HG02840 (cell line): ENCODE data around the gene NGFR.

Experiments used
- ATAC-seq: cut with Tn5 transposase; IDR thresholded peaks from one replicate; pipeline ENCODE4 v1.9.1; 2021; ENCODE audit warnings: mild to moderate bottlenecking, moderate library complexity, moderate number of reproducible peaks; ENCODE audit not compliant: unreplicated experiment, low FRiP score

The NGFR gene

DNA sequence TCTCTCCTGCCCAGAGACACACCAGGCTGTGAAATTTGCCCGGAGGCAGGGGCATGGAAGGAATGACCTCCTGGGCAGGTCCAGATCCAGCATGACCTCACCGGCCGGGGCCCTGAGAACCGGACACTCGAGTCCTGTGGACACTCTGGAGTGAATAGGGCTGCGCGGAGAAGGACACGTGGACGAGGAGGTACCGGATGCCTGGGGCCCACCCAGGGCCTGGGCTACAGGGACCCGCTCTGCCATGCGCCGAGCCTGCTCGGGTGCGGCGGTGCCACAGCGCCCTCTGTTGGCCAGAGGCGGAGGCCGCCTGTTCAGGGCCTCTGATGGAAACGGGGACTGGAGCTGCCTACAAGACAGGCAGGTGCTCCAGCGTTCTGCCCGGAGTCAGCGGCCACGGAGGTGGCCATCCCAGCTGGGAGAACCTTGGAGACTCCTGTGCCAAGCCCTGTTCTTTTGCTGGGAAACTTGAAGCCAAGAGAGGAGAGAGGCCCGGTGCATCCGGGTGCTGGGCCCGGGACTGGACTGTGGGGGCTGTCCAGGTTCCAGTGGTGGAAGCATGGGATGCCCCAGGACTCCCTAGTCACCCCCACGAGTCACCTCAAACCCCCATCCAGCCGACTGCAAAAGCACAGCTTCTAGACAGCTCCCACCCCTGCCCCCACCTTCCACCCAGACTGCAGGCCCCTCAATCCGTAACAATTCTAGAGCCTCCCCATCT lies 61.3 kb downstream of the NGFR start:
- ATAC-seq, result no peak

DNA sequence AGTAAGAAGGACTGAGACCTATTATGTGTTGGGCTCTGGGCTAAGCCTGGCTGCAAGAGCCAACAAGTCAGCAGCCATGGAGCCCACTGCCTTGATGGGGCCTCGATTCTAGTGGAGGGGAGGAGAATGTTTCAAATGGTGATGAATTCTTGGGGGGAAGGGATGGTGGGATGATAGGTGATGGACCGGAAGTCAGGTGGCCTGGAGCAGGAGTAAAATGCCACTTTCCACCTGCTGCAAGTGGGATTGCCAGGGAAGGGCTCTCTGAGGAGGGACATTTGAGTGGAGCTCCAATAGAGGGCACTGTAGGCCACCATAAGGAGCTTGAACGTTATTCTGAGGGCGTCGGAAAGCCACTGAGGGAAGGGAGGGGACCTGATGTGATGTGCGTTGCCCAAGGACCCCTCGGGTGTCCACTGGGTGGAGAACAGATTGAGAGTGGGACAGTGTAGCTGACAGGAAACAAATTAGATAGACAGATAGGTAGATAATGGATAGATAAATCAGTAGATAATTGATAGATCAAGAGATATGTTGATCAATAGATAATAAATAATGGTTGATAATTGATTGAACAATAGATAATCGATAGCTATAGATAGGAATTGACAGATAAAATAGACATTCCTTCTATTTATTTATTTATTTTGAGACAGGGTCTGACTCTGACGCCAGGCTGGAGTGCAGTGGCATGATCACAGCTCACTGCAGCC lies 62.4 kb downstream of the NGFR start:
- no peak for ATAC-seq
